ENCODE results near the gene MBD6.

The MBD6 gene

GRCh38 chr12:57547288-57548012, 24.8 kb downstream of the MBD6 start:
- H3K4me3 ChIP-seq (ENCODE audit: extremely low read depth, insufficient read depth, low read length, poor library complexity, severe bottlenecking), result peak overlapping the region; percentile 100

GRCh38 chr12:57548013-57548315, 25.3 kb downstream of the MBD6 start:
- Histone ChIP-seq H3K4me3 (ENCODE audit: extremely low read depth, insufficient read depth, low read length, poor library complexity, severe bottlenecking) (no peak overlapping the region), H3K4me1 (ENCODE audit: control insufficient read depth, insufficient read depth, low read length, poor library complexity, severe bottlenecking) (peaks cover 18% of the 10 kb centered on the region), H3K36me3 (ENCODE audit: control insufficient read depth, insufficient read depth, low read length) (peaks cover 21% of the 10 kb centered on the region), H3K27ac (ENCODE audit: low read depth, low read length, severe bottlenecking) (no peak overlapping the region), H3K9me3 (ENCODE audit: control insufficient read depth, low read length) (no peaks in the 10 kb centered on the region)
- WGBS, 2 experiments (ENCODE audit: insufficient coverage in 2 of 2), result no CpG with 5 or more reads among the region's 2 CpGs

More at GRCh38 chr12:57547288-57548012, 24.8 kb downstream of the MBD6 start:
- 0 to 40% methylated on average over 1 to 2 of the region's 9 CpGs for WGBS, 2 experiments (ENCODE audit: insufficient coverage in 2 of 2)
- Histone ChIP-seq H3K9me3 (ENCODE audit: control insufficient read depth, low read length) (no peaks in the 10 kb centered on the region), H3K36me3 (ENCODE audit: control insufficient read depth, insufficient read depth, low read length) (peaks cover 26% of the 10 kb centered on the region), H3K4me1 (ENCODE audit: control insufficient read depth, insufficient read depth, low read length, poor library complexity, severe bottlenecking) (peaks cover 13% of the 10 kb centered on the region), H3K27ac (ENCODE audit: low read depth, low read length, severe bottlenecking) (no peak overlapping the region)

- Histone ChIP-seq H3K27ac (ENCODE audit: low read depth, low read length, severe bottlenecking) (no peak overlapping the region), H3K9me3 (ENCODE audit: control insufficient read depth, low read length) (no peaks in the 10 kb centered on the region), H3K4me1 (ENCODE audit: control insufficient read depth, insufficient read depth, low read length, poor library complexity, severe bottlenecking) (peaks cover 23% of the 10 kb centered on the region), H3K36me3 (ENCODE audit: control insufficient read depth, insufficient read depth, low read length) (peaks cover 18% of the 10 kb centered on the region), H3K4me3 (ENCODE audit: extremely low read depth, insufficient read depth, low read length, poor library complexity, severe bottlenecking) (no peak overlapping the region)
- no CpG with 5 or more reads among the region's 2 CpGs for WGBS, 2 experiments (ENCODE audit: insufficient coverage in 2 of 2)
Measured at GRCh38 chr12:57548488-57548887, 25.9 kb downstream of the MBD6 start.

- peaks cover 25% of the 10 kb centered on the region for H3K4me1 ChIP-seq (ENCODE audit: control insufficient read depth, insufficient read depth, low read length, poor library complexity, severe bottlenecking)
- no peak overlapping the region for H3K27ac ChIP-seq (ENCODE audit: low read depth, low read length, severe bottlenecking)
- peaks cover 14% of the 10 kb centered on the region for H3K36me3 ChIP-seq (ENCODE audit: control insufficient read depth, insufficient read depth, low read length)
- H3K4me3 ChIP-seq (ENCODE audit: extremely low read depth, insufficient read depth, low read length, poor library complexity, severe bottlenecking), result peak overlapping the region; percentile 43
- 42 to 59% methylated on average over 5 to 10 of the region's 13 CpGs for WGBS, 2 experiments (ENCODE audit: insufficient coverage in 2 of 2)
- H3K9me3 ChIP-seq (ENCODE audit: control insufficient read depth, low read length), result no peaks in the 10 kb centered on the region
Measured at GRCh38 chr12:57549203-57549908, 26.7 kb downstream of the MBD6 start.

GRCh38 chr12:57549909-57550640, 27.5 kb downstream of the MBD6 start, which contains the start of gene KIF5A:
Gene KIF5A (plus strand): TSS chr12:57550044. CDS start chr12:57550272, 228 bp downstream.
- H3K27ac ChIP-seq (ENCODE audit: low read depth, low read length, severe bottlenecking), result no peak within 1 kb of the TSS
- peaks cover 25% of the 10 kb centered on the region for H3K4me1 ChIP-seq (ENCODE audit: control insufficient read depth, insufficient read depth, low read length, poor library complexity, severe bottlenecking)
- peaks cover 9% of the 10 kb centered on the region for H3K36me3 ChIP-seq (ENCODE audit: control insufficient read depth, insufficient read depth, low read length)
- WGBS, 2 experiments (ENCODE audit: insufficient coverage in 2 of 2), result 1% methylated on average over 40 to 41 of the region's 52 CpGs
- H3K4me3 ChIP-seq (ENCODE audit: extremely low read depth, insufficient read depth, low read length, poor library complexity, severe bottlenecking), result peak within 1 kb of the TSS; percentile 43
- H3K9me3 ChIP-seq (ENCODE audit: control insufficient read depth, low read length), result no peaks in the 10 kb centered on the region

- Histone ChIP-seq H3K27ac (ENCODE audit: low read depth, low read length, severe bottlenecking) (no peak overlapping the region), H3K4me1 (ENCODE audit: control insufficient read depth, insufficient read depth, low read length, poor library complexity, severe bottlenecking) (peaks cover 20% of the 10 kb centered on the region), H3K36me3 (ENCODE audit: control insufficient read depth, insufficient read depth, low read length) (peaks cover under 1% of the 10 kb centered on the region), H3K4me3 (ENCODE audit: extremely low read depth, insufficient read depth, low read length, poor library complexity, severe bottlenecking) (peak overlapping the region; percentile 43), H3K9me3 (ENCODE audit: control insufficient read depth, low read length) (no peaks in the 10 kb centered on the region)
- WGBS, 2 experiments (ENCODE audit: insufficient coverage in 2 of 2), result 27 to 47% methylated on average over 3 of the region's 7 CpGs
Measured at GRCh38 chr12:57550641-57551549, 28.3 kb downstream of the MBD6 start.

GRCh38 chr12:57551637-57552305, 29.1 kb downstream of the MBD6 start:
- Histone ChIP-seq H3K4me3 (ENCODE audit: extremely low read depth, insufficient read depth, low read length, poor library complexity, severe bottlenecking) (no peak overlapping the region), H3K27ac (ENCODE audit: low read depth, low read length, severe bottlenecking) (no peak overlapping the region), H3K9me3 (ENCODE audit: control insufficient read depth, low read length) (no peaks in the 10 kb centered on the region), H3K36me3 (ENCODE audit: control insufficient read depth, insufficient read depth, low read length) (no peaks in the 10 kb centered on the region), H3K4me1 (ENCODE audit: control insufficient read depth, insufficient read depth, low read length, poor library complexity, severe bottlenecking) (peaks cover 17% of the 10 kb centered on the region)
- WGBS, 2 experiments (ENCODE audit: insufficient coverage in 2 of 2), result 57% methylated on average over 1 of the region's 3 CpGs; no CpG with 5 or more reads in 1 of the 2 experiments

- peak overlapping the region; percentile 51 for H3K27ac ChIP-seq (ENCODE audit: low read depth, low read length, severe bottlenecking)
- H3K9me3 ChIP-seq (ENCODE audit: control insufficient read depth, low read length), result no peaks in the 10 kb centered on the region
- 86% methylated on average over 1 of the region's 2 CpGs; no CpG with 5 or more reads in 1 of the 2 experiments for WGBS, 2 experiments (ENCODE audit: insufficient coverage in 2 of 2)
- no peaks in the 10 kb centered on the region for H3K36me3 ChIP-seq (ENCODE audit: control insufficient read depth, insufficient read depth, low read length)
- no peak overlapping the region for H3K4me3 ChIP-seq (ENCODE audit: extremely low read depth, insufficient read depth, low read length, poor library complexity, severe bottlenecking)
- peaks cover 17% of the 10 kb centered on the region for H3K4me1 ChIP-seq (ENCODE audit: control insufficient read depth, insufficient read depth, low read length, poor library complexity, severe bottlenecking)
Measured at GRCh38 chr12:57552306-57552651, 29.7 kb downstream of the MBD6 start.

GRCh38 chr12:57552835-57553313, 30.2 kb downstream of the MBD6 start:
- Histone ChIP-seq H3K4me1 (ENCODE audit: control insufficient read depth, insufficient read depth, low read length, poor library complexity, severe bottlenecking) (peaks cover 17% of the 10 kb centered on the region), H3K36me3 (ENCODE audit: control insufficient read depth, insufficient read depth, low read length) (no peaks in the 10 kb centered on the region), H3K4me3 (ENCODE audit: extremely low read depth, insufficient read depth, low read length, poor library complexity, severe bottlenecking) (no peak overlapping the region), H3K27ac (ENCODE audit: low read depth, low read length, severe bottlenecking) (peak overlapping the region; percentile 51), H3K9me3 (ENCODE audit: control insufficient read depth, low read length) (no peaks in the 10 kb centered on the region)
- 48 to 65% methylated on average over 2 of the region's 6 CpGs for WGBS, 2 experiments (ENCODE audit: insufficient coverage in 2 of 2)
